Ovary (tissue), 3 donors: Measurements from ENCODE around the gene TOMM70.

ENCODE experiments used
- CTCF ChIP-seq, 3 donors: fragments of 450-650 bp in 2 of 3; fragments of 200-600 bp in 1 of 3; IDR thresholded peaks; one replicate each; pipeline versions ENCODE4 v1.5.1 to v1.8.0; 2016 to 2022; ENCODE audit warnings: antibody characterized with exemption in 3 of 3, mild to moderate bottlenecking in 1 of 3
- EP300 ChIP-seq: sonication (generic); formaldehyde crosslinking; IDR thresholded peaks from one replicate; pipeline ENCODE4 v1.6.1; 2017; ENCODE audit warnings: antibody characterized with exemption
- POLR2A ChIP-seq: fragments of 450-650 bp; IDR thresholded peaks from one replicate; pipeline ENCODE4 v1.6.1; 2017; ENCODE audit warnings: antibody characterized with exemption, mild to moderate bottlenecking, moderate library complexity
- donor health status: DM: no; HTN: no; CAD: no.

GRCh38 chr3:100426067-100426682 lies 25.3 kb upstream of the TOMM70 start:
- TF ChIP-seq CTCF (IDR thresholded peaks at IDR 0.05) = no peak
- TF ChIP-seq POLR2A = no peak
- no peak for TF ChIP-seq EP300
